Cardiac fibroblast (primary cell): ENCODE results near the gene DAND5.

ENCODE experiments used
- DNase-seq, 2 donors: peaks; one replicate each; pipeline versions ENCODE4 v3.0.0 to v3.0.0-alpha.2; 2010; ENCODE audit warnings: low read depth in 2 of 2
- H3K4me3 ChIP-seq, 2 donors: replicated peaks in 1 of 2; 1 replicate in 1 of 2; 2 replicates in 1 of 2; pipeline ENCODE4 v1.5.1; 2011; ENCODE audit warnings: low read depth in 2 of 2, low read length in 2 of 2, mild to moderate bottlenecking in 2 of 2, moderate library complexity in 1 of 2
- CTCF ChIP-seq: IDR thresholded peaks from one replicate; pipeline ENCODE4 v1.5.1; 2011; ENCODE audit warnings: low read depth, mild to moderate bottlenecking, low read length, inconsistent platforms

Gene DAND5

GRCh38 chr19:12939975-12940423 lies 29.4 kb upstream of the DAND5 start:
- peak overlapping the region; percentile 100 for H3K4me3 ChIP-seq
- TF ChIP-seq CTCF: no peak
- no peak for DNase-seq

GRCh38 chr19:12940897-12941296 lies 28.5 kb upstream of the DAND5 start:
- no peak for TF ChIP-seq CTCF
- H3K4me3 ChIP-seq: peak overlapping the region; percentile 100
- no peak for DNase-seq

GRCh38 chr19:12943437-12944044 lies 25.8 kb upstream of the DAND5 start:
- no peak overlapping the region for H3K4me3 ChIP-seq
- TF ChIP-seq CTCF: no peak
- DNase-seq: no peak

- H3K4me3 ChIP-seq: no peak overlapping the region
- TF ChIP-seq CTCF: no peak
- no peak for DNase-seq
Measured at GRCh38 chr19:12944104-12944674, 25.2 kb upstream of the DAND5 start.

- no peak for TF ChIP-seq CTCF
- peak within 1 kb of the TSS; percentile 60 to 76 for H3K4me3 ChIP-seq
- peak; percentile 99 for DNase-seq
Measured at GRCh38 chr19:12945479-12946091, 23.8 kb upstream of the DAND5 start, which contains the start of gene RAD23A. TSS of gene RAD23A (plus strand) at chr19:12945862. CDS start at chr19:12945949, 87 bp downstream.

GRCh38 chr19:12946092-12946721 lies 23.2 kb upstream of the DAND5 start:
- no peak for TF ChIP-seq CTCF
- peak; percentile 83 to 87 for DNase-seq
- H3K4me3 ChIP-seq: peak overlapping the region; percentile 60 to 76
